GM20000 (cell line): ENCODE results near the gene PHRF1.
"Not testable (repeated sequence)": the region's sequence is repeated elsewhere in the genome, so short reads cannot be mapped to it uniquely, and the experiment has no call there.

Experiments used
- DNase-seq: peaks from one replicate; pipeline ENCODE4 v3.0.0; 2012; ENCODE audit warnings: low spot score
- TF ChIP-seq, protein P1 (sequence below): IDR thresholded peaks from 2 replicates; pipeline ENCODE4 v1.5.1; 2012; ENCODE audit warnings: mild to moderate bottlenecking, control low read depth; ENCODE audit errors: extremely low read depth, missing control alignments

PHRF1 gene

DNA sequence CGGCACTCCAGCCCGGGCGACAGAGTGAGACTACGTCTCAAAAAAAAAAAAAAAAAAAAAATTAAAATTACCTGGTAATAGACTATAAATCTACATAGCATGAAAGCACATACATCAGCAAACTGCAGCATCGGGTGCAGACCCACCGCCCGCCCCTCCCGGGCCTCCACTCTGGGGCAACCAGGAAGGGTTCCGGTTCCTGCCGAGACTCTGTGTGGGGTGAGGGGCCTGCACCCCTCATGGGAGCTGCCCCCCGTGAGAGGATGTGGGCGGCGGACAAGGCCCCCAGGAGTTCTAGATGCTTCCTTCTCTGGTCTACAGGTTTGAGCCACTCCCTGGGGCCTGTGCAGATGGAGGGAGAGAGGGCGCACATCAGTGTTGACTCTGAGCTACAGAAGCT is 69.9 kb downstream of the PHRF1 start:
- DNase-seq = peak; percentile 33
- TF ChIP-seq, protein P1, sequence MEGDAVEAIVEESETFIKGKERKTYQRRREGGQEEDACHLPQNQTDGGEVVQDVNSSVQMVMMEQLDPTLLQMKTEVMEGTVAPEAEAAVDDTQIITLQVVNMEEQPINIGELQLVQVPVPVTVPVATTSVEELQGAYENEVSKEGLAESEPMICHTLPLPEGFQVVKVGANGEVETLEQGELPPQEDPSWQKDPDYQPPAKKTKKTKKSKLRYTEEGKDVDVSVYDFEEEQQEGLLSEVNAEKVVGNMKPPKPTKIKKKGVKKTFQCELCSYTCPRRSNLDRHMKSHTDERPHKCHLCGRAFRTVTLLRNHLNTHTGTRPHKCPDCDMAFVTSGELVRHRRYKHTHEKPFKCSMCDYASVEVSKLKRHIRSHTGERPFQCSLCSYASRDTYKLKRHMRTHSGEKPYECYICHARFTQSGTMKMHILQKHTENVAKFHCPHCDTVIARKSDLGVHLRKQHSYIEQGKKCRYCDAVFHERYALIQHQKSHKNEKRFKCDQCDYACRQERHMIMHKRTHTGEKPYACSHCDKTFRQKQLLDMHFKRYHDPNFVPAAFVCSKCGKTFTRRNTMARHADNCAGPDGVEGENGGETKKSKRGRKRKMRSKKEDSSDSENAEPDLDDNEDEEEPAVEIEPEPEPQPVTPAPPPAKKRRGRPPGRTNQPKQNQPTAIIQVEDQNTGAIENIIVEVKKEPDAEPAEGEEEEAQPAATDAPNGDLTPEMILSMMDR = no peak

DNA sequence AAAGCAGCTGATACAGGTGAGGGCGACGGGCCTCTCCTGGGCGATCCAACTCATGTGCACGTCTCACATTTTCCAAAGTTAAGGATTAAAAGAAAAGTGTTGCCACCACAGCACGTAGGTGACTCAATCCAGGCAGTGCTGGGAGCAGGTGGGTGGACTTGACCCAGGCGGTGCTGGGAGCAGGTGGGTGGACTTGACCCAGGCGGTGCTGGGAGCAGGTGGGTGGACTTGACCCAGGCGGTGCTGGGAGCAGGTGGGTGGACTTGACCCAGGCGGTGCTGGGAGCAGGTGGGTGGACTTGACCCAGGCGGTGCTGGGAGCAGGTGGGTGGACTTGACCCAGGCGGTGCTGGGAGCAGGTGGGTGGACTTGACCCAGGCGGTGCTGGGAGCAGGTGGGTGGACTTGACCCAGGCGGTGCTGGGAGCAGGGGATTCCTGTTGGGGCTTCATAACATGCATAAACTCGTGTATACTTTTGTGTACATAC is 71.4 kb downstream of the PHRF1 start:
- DNase-seq = not testable (repeated sequence)

DNA sequence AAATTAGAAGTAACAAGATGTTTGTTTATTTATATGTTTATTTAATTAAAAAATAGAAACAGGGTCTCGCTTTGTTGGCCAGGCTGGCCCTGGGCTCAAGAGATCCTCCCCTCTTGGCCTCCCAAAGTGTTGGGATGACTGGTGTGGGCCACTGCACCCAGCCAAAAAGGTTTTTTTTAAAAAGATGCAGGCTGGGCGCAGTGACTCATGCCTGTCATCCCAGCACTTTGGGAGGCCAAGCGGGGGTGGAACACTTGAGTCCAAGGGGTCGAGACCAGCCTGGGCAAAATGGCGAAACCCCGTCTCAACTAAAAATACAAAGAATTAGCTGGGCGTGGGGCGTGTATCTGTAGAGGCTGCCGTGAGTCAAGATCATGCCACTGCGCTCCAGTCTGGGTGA is 74.2 kb downstream of the PHRF1 start:
- TF ChIP-seq, protein P1 = no peak

DNA sequence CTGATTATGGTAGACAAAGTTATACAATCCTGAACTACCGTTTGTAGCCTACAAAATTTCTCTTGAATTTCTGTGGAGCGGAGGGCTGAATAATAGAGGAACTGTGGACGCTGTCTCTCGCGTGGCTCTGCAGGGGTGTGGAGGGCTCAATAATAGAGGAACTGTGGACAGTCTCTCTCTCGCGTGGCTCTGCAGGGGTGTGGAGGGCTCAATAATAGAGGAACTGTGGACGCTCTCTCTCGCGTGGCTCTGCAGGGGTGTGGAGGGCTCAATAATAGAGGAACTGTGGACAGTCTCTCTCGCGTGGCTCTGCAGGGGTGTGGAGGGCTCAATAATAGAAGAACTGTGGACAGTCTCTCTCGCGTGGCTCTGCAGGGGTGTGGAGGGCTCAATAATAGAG is 76.9 kb downstream of the PHRF1 start:
- DNase-seq = not testable (repeated sequence)

More for the DNA sequence above, 74.2 kb downstream of the PHRF1 start:
- no peak for DNase-seq

DNA sequence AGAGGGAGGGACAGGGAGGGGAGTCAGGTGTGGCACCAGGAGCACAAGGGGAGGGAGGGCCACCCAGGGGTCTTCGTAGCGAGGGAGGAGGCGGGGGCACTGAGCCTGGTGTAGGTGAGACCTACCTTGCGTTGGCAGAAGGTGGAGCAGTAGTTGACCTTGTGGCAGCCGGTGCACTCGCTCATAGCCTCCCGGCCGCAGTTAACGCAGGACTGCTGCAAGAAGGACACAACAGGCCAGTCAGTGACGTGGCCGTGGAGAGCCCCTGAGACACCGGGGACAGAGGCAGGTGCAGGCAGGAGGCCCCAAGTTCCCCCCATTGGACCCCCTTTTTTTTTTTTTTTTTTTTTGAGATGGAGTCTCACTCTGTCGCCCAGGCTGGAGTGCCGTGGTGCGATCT is 77.6 kb downstream of the PHRF1 start:
- TF ChIP-seq, protein P1 = no peak
- no peak for DNase-seq

DNA sequence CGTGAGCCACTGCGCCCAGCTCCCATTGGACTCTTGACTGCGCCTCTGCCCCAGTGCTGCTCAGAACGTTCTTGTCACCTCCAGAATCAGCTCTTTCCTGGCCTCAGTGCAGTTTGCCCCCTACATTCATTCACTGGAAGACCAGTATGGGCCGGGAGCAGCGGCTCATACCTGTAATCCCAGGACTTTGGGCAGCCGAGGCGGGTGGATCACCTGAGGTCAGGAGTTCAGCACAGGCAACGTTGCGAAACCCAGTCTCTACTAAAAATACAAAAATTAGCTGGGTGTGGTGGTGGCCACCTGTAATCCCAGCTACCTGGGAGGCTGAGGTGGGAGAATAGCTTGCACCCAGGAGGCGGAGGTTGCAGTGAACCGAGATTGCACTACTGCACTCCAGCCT is 78.2 kb downstream of the PHRF1 start:
- DNase-seq = not testable (repeated sequence)

DNA sequence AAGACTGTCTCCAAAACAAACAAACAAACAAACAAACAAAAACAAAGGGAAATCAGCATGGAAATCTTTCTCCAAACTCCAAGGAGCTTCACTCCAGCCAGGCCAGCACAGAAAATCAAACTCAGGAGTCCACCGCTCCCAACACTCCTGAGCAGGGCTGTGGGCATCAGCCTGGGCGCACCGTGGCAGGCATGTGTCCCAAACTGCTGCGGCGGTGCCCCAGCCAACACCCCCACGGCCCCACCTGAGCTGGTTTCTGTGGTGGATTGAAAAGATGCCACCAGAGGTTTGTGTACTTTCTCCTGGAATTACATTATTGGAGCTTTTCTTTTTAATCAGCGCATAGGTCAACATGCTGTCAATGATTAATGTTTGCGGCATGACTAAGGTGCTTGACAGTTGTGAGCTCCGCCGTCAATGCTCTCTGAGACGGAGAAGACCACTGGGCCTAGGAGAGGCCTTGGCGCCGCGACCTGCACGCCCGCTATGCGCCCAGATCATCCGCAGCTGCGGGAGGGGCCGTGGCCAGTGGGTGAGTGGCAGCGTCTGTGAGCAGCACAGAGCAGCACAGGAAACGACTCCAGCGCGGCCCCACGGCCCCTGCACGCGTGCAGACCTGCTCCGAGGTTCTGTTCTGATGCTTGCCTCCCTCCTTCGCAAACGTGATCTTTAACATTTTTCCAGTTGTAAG is 78.9 kb downstream of the PHRF1 start:
- TF ChIP-seq, protein P1 = no peak
- DNase-seq = no peak

DNA sequence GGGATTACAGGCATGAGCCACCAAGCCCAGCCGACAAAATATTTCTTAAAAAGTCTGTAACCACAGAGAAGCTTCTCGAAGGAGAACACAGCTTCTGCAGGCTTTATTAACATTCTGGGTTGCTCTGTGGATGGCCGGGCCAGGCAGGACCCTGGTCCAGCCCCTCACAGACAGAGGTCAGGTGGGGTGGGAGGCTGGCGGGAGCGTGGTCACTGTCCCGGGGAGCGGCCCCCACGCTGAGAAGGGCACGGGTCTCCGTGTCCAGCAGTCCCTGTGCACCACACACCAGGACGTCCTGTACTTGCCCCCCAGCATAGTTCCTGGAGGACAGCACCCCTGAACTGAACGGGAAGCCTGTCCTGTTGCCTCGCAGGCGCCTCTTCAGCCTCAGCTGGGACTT is 80.2 kb downstream of the PHRF1 start:
- no peak for DNase-seq
- TF ChIP-seq, protein P1 = no peak

DNA sequence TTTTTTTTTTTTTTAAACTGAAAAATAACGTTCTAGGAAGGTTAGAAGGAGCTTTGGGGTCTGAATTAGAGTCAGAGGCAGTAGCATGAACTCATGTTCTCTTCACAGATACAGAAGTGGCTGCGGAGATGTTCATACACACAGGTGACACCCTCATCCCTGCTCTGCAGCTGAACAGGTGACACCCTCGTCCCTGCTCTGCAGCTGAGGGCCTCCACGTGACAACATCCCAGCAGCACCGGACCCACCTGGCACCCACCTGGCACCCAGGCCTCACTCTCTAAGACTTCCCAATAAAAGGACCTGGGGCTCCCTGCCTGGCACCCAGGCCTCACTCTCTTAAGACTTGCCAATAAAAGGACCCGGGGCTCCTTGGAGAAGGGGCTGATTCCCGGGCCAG is 80.6 kb downstream of the PHRF1 start:
- DNase-seq = no peak
- TF ChIP-seq, protein P1 = no peak
